ENCODE results near the gene KCNG1.

KCNG1 gene

DNA sequence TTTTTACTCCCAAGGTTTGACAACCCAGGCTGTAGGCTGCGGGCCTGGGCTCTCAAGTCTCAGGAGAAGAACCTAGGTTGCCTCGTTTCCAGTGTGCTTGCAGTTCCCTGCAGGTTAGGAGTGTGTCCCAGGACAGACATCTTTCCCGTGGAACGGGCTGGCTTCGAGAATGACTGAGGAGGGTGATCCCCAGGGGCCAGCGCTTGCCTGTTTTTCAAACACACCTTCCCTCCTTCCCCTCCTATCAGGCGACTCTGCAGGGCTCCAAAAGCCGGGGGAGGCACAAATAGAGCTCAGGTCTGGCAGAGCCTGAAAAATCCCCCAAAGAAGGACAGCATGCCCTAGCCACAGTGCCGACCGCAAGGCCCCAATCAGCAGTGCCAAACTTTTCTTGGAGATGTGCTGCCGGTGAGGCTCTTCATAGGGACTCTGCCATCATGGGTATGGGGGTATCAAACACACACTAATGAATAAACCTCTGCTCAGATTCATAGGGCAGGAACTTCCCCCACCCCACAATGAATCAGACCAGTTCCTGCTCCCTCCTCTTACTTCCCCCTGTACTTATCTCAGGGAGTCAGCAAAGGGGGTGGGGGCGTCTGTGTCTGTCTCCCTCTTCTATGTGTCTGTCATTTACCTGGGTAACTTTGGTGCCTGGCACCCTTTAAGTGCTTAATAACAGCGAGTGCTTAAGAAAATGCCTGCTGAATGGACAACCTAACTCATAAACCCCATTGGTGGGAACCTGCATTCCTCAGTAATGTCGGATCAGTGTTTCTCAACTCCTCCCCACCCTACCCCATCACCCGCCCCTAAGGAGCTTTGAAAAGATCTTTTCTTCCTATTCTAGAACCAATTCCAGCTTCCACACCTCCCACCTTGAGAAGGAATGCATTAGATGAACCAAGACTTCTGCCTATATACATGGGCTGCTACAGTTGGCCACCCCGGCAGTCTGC is 1.6 kb downstream of the KCNG1 start:
- H3K4me3 ChIP-seq (ENCODE audit: low read depth, low read length) = peak overlapping the region; percentile 62
- no peak for TF ChIP-seq CTCF (IDR thresholded peaks at IDR 0.05; ENCODE audit: low read depth, low read length)

GRCh38 chr20:51020657-51021056 is 2.2 kb downstream of the KCNG1 start:
- H3K4me3 ChIP-seq (ENCODE audit: low read depth, low read length) = no peak overlapping the region
- no peak for TF ChIP-seq CTCF (IDR thresholded peaks at IDR 0.05; ENCODE audit: low read depth, low read length)

GRCh38 chr20:51019656-51020592 is 3.0 kb downstream of the KCNG1 start:
- no peak overlapping the region for H3K4me3 ChIP-seq (ENCODE audit: low read depth, low read length)
- no peak for TF ChIP-seq CTCF (IDR thresholded peaks at IDR 0.05; ENCODE audit: low read depth, low read length)

DNA sequence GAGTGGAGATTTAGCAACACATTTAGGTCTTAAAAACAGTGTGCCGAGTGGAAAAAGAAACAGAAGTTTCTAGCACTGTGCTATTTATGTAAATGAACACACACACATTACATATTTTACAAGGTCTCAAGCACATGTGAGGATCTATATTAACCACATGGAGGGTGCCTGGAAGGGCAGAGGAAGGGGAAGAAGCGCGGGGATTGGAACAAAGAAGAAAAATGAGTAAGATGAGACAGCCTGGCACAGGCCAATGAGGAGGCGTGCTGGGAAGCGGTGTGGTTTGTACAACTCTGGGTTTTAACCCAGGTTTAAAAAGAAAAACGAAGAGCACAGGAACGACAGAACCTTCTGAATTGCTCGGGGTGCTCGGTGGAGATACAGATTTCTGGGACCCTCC is 5.7 kb downstream of the KCNG1 start:
- H3K4me3 ChIP-seq (ENCODE audit: low read depth, low read length) = no peak overlapping the region
- TF ChIP-seq CTCF (IDR thresholded peaks at IDR 0.05; ENCODE audit: low read depth, low read length) = no peak

DNA sequence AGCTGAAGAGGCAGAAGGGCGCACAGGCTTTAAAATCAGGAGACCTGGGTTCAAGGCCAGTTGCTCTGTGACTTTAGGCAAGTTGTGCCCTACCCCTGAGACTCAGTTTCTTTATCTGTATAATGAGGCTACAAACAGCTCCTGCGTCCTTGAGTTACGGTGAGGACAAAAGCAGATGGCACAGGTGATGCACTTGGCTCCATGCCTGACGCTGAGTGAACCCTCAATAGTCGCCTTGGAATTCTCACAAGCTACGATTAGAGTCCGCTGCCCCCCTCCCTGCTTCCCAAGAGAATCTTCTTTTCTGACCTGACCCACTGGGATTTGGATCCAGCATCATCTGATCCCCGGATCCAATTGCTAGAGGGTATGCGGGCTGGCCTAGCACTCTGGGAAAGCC is 6.4 kb downstream of the KCNG1 start:
- H3K4me3 ChIP-seq (ENCODE audit: low read depth, low read length) = no peak overlapping the region
- TF ChIP-seq CTCF (IDR thresholded peaks at IDR 0.05; ENCODE audit: low read depth, low read length) = no peak

DNA sequence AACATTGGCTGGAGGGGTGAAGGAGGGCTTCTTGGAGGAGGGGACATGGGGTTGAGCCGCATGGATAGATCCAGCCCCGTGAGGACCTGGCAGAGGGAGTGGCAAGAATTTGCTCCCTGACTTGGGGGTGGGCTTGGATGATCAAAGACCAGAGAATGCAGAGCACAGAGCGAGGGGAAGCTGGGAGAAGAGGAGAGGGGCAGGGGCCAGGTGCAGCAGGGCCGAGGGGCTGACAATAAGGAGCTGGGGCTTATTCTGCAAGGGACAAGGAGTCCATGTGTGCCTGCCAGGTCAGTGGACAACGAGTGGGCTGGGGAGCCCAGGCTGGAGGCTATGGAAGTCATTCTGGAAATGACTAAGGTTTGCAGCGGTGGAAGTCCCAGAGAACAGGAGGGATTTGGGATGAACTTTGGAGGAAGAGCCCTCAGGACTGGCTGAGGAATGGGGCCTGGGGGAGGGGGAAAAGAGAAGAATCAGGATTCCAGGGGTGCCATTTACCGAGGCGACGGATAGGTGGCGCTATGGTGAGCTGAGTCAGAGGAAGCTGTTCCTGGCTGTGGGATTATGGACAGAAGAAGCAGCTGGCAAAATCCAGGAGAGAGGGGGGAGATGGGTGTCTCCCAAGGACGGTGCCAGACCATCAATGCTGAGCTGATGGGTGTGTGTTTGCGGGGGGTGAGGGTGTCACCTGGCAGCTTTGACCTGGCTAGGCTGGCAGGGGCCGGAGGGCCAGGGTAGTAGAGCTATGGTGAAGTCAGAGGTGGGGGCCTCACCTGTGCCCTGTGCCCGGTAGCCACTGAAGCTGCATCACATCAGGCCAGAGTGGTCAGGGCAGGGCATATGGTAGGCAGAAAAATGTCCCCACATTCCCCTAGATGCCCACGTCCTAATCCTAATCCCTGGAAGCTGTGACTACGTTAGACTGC is 7.8 kb downstream of the KCNG1 start:
- TF ChIP-seq CTCF (IDR thresholded peaks at IDR 0.05; ENCODE audit: low read depth, low read length) = peak; percentile 82
- H3K4me3 ChIP-seq (ENCODE audit: low read depth, low read length) = no peak overlapping the region

Data from WI38 (cell line).